GM03348 (cell line): ENCODE measurements around the gene JMJD8.
A peak's percentile ranks its signal among the peaks of the same experiment; 100 is the strongest.

Source experiments
- DNase-seq: peaks from one replicate; pipeline ENCODE4 v3.0.0; 2012; ENCODE audit warnings: low spot score

Gene JMJD8

GRCh38 chr16:675884-676564, 8.1 kb downstream of the JMJD8 start:
- peak; percentile 18 for DNase-seq

- peak; percentile 68 for DNase-seq
Measured at GRCh38 chr16:674968-675883, 8.9 kb downstream of the JMJD8 start, which contains the start of gene RHBDL1. TSS of gene RHBDL1 (plus strand) at chr16:675671. CDS start at chr16:675791, 120 bp downstream.

GRCh38 chr16:674214-674881, 9.8 kb downstream of the JMJD8 start:
- DNase-seq: no peak

GRCh38 chr16:673399-673991, 10.6 kb downstream of the JMJD8 start:
- DNase-seq: no peak

GRCh38 chr16:672851-673250, 11.3 kb downstream of the JMJD8 start:
- no peak for DNase-seq

- no peak for DNase-seq
Measured at GRCh38 chr16:672371-672770, 11.8 kb downstream of the JMJD8 start.

GRCh38 chr16:671353-672131, 12.6 kb downstream of the JMJD8 start:
- no peak for DNase-seq

- no peak for DNase-seq
Measured at GRCh38 chr16:670485-671352, 13.4 kb downstream of the JMJD8 start.

GRCh38 chr16:669666-670065, 14.5 kb downstream of the JMJD8 start:
- DNase-seq: no peak

- peak; percentile 28 for DNase-seq
Measured at GRCh38 chr16:668519-669171, 15.5 kb downstream of the JMJD8 start.

- DNase-seq: peak; percentile 96
Measured at GRCh38 chr16:667780-668518, 16.2 kb downstream of the JMJD8 start, which contains the start of gene RHOT2. TSS of gene RHOT2 (plus strand) at chr16:668132. CDS start at chr16:668200, 68 bp downstream.

- DNase-seq: no peak
Measured at GRCh38 chr16:667113-667779, 16.9 kb downstream of the JMJD8 start.

- no peak for DNase-seq
Measured at GRCh38 chr16:666572-666971, 17.6 kb downstream of the JMJD8 start.

GRCh38 chr16:662597-662996, 21.5 kb downstream of the JMJD8 start:
- DNase-seq: no peak

GRCh38 chr16:662095-662494, 22.0 kb downstream of the JMJD8 start:
- DNase-seq: no peak

GRCh38 chr16:661184-661821, 22.8 kb downstream of the JMJD8 start:
- DNase-seq: no peak

- peak; percentile 79 for DNase-seq
Measured at GRCh38 chr16:660459-661183, 23.5 kb downstream of the JMJD8 start.
